Fibroblast of villous mesenchyme (primary cell): Measurements from ENCODE around the gene RMC1. TPM values are rescaled to one million over a fixed set of nuclear protein-coding genes. Genes with fewer than 3 reads are reported as not detected.
A peak's percentile ranks its signal among the peaks of the same experiment; 100 is the strongest.

Source experiments
- DNase-seq: peaks from one replicate; pipeline ENCODE4 v3.0.0-alpha.2; 2010; ENCODE audit warnings: low read depth
- H3K4me3 ChIP-seq: 2 replicates; pipeline ENCODE4 v1.5.1; 2011; ENCODE audit warnings: low read depth, mild to moderate bottlenecking, low read length
- CTCF ChIP-seq: IDR thresholded peaks from 2 replicates; pipeline ENCODE4 v1.5.1; 2012; ENCODE audit warnings: low read depth, mild to moderate bottlenecking, low read length; ENCODE audit not compliant: insufficient read depth
- total RNA-seq: library from RNA; depleted of rRNA; stranded (reverse); fragments of >200 nt; gene quantifications from 2 replicates; pipeline ENCODE4 v1.2.3, GENCODE V29; 2012

RMC1 gene
- total RNA-seq, 1 donor = 32.0 TPM

- no peak for TF ChIP-seq CTCF
- peak; percentile 33 for DNase-seq
- no peak overlapping the region for H3K4me3 ChIP-seq
Observed at GRCh38 chr18:23462876-23463275, 40.4 kb upstream of the RMC1 start.

- no peak for TF ChIP-seq CTCF
- no peak for DNase-seq
- no peak overlapping the region for H3K4me3 ChIP-seq
Observed at GRCh38 chr18:23468753-23469459, 34.4 kb upstream of the RMC1 start.

- H3K4me3 ChIP-seq = no peak overlapping the region
- DNase-seq = no peak
- no peak for TF ChIP-seq CTCF
Observed at GRCh38 chr18:23470620-23471387, 32.5 kb upstream of the RMC1 start.

- no peak for TF ChIP-seq CTCF
- no peak for DNase-seq
- no peak overlapping the region for H3K4me3 ChIP-seq
Observed at GRCh38 chr18:23471486-23471885, 31.8 kb upstream of the RMC1 start.

GRCh38 chr18:23479829-23480505 is 23.3 kb upstream of the RMC1 start:
- no peak overlapping the region for H3K4me3 ChIP-seq
- no peak for DNase-seq
- TF ChIP-seq CTCF = no peak

- DNase-seq = no peak
- no peak overlapping the region for H3K4me3 ChIP-seq
- TF ChIP-seq CTCF = no peak
Observed at GRCh38 chr18:23484561-23485182, 18.6 kb upstream of the RMC1 start.
